ENCODE data around the gene OR1F1.

GRCh38 chr16:3150346-3151218 lies 37.4 kb upstream of the OR1F1 start:
- no peak for TF ChIP-seq CHD1 (IDR thresholded peaks at IDR 0.05; ENCODE audit: low read depth, low read length)
- TF ChIP-seq, protein P1, sequence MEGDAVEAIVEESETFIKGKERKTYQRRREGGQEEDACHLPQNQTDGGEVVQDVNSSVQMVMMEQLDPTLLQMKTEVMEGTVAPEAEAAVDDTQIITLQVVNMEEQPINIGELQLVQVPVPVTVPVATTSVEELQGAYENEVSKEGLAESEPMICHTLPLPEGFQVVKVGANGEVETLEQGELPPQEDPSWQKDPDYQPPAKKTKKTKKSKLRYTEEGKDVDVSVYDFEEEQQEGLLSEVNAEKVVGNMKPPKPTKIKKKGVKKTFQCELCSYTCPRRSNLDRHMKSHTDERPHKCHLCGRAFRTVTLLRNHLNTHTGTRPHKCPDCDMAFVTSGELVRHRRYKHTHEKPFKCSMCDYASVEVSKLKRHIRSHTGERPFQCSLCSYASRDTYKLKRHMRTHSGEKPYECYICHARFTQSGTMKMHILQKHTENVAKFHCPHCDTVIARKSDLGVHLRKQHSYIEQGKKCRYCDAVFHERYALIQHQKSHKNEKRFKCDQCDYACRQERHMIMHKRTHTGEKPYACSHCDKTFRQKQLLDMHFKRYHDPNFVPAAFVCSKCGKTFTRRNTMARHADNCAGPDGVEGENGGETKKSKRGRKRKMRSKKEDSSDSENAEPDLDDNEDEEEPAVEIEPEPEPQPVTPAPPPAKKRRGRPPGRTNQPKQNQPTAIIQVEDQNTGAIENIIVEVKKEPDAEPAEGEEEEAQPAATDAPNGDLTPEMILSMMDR (IDR thresholded peaks at IDR 0.05; ENCODE audit: control extremely low read depth in 1 of 3, insufficient read depth in 1 of 3, low read depth in 1 of 3, low read length in 3 of 3), result no peak
- no peak for TF ChIP-seq EP300 (IDR thresholded peaks at IDR 0.05; ENCODE audit: borderline replicate concordance in 1 of 2, low read depth in 2 of 2, low read length in 2 of 2)
- no peak for TF ChIP-seq EZH2 (IDR thresholded peaks at IDR 0.05; ENCODE audit: low read depth, low read length, severe bottlenecking)
- TF ChIP-seq SIN3A (conservative IDR thresholded peaks at IDR 0.05 in 1 of 2, IDR thresholded peaks at IDR 0.05 in 1 of 2; ENCODE audit: low read depth in 1 of 2, low read length in 2 of 2), result no peak; a peak in 1 of 4 replicates
